MG63 (cell line): ENCODE data around the gene RHOBTB3. TPM values are rescaled to one million over a fixed set of nuclear protein-coding genes. Genes with fewer than 3 reads are reported as not detected.

ENCODE experiments used
- total RNA-seq: library from RNA; depleted of rRNA; stranded (reverse); fragments of >200 nt; shearing (Covaris generic); gene quantifications from 2 replicates; pipeline ENCODE4 v1.2.3, GENCODE V29; 2014; ENCODE audit warnings: low replicate concordance; rRNA removed

The RHOBTB3 gene
- total RNA-seq, 1 experiment from 2014 or later, result 74.7 TPM

Other genes with a start within 250 kb of the RHOBTB3 start
- 50.6 and 89.5 TPM in 2 replicates for gene SKIC3, start 176.4 kb upstream of the RHOBTB3 start, total RNA-seq
- gene ARSK, start 176.2 kb upstream of the RHOBTB3 start, total RNA-seq, result 6.0 and 7.0 TPM in 2 replicates
- not detected in 2 replicates for gene GPR150, start 111.2 kb upstream of the RHOBTB3 start, total RNA-seq
- 2.2 and 10.7 TPM in 2 replicates for gene RFESD, start 84.6 kb upstream of the RHOBTB3 start, total RNA-seq
- gene SPATA9, start 48.3 kb upstream of the RHOBTB3 start, total RNA-seq, result 1.1 TPM in 1 of 2 replicates, not detected in the other
- 87.3 and 120 TPM in 2 replicates for gene GLRX, start 91.4 kb downstream of the RHOBTB3 start, total RNA-seq
- 126 and 148 TPM in 2 replicates for gene ELL2, start 230.5 kb downstream of the RHOBTB3 start, total RNA-seq